Measurements from ENCODE around the gene ABCB11. TPM values are rescaled to one million over a fixed set of nuclear protein-coding genes. Genes with fewer than 3 reads are reported as not detected.

ABCB11 gene
- total and polyA plus RNA-seq, 4 donors, result 18.3 to 74.3 (median 38.3) TPM

GRCh38 chr2:168926621-168927386, 104.3 kb downstream of the ABCB11 start:
- Histone ChIP-seq H3K4me1 (ENCODE audit: control insufficient read depth in 4 of 4, insufficient read depth in 4 of 4, low read length in 3 of 4) (peaks cover 0 to 6% (median 3%) of the 10 kb centered on the region in 4 donors), H3K9ac (ENCODE audit: low read depth in 1 of 2, low read length in 2 of 2) (no peak overlapping the region), H3K27me3 (ENCODE audit: control insufficient read depth in 4 of 4, insufficient read depth in 4 of 4, low read length in 3 of 4) (no peaks in the 10 kb centered on the region), H3K27ac (ENCODE audit: low read depth in 1 of 2, low read length in 2 of 2) (no peak overlapping the region), H3K9me3 (ENCODE audit: control insufficient read depth in 4 of 4, low read length in 3 of 4) (no peaks in the 10 kb centered on the region), H3K36me3 (ENCODE audit: control insufficient read depth in 4 of 4, insufficient read depth in 3 of 4, low read depth in 1 of 4, low read length in 3 of 4) (peaks cover 5 to 32% (median 31%) of the 10 kb centered on the region in 4 donors), H3K4me3 (ENCODE audit: low read depth in 1 of 3, low read length in 3 of 3) (no peak overlapping the region)
- DNase-seq (ENCODE audit: low spot score), result no peak
- TF ChIP-seq EGR1 (IDR thresholded peaks at IDR 0.05; ENCODE audit: low read depth in 2 of 2) (no peak), ATF3 (IDR thresholded peaks at IDR 0.05) (no peak), HNF4A (conservative IDR thresholded peaks at IDR 0.05) (no peak), CTCF (IDR thresholded peaks at IDR 0.05; ENCODE audit: low read depth, low read length, missing input control) (no peak)
- 83% methylated on average over 3 of the region's 3 CpGs for WGBS

DNA sequence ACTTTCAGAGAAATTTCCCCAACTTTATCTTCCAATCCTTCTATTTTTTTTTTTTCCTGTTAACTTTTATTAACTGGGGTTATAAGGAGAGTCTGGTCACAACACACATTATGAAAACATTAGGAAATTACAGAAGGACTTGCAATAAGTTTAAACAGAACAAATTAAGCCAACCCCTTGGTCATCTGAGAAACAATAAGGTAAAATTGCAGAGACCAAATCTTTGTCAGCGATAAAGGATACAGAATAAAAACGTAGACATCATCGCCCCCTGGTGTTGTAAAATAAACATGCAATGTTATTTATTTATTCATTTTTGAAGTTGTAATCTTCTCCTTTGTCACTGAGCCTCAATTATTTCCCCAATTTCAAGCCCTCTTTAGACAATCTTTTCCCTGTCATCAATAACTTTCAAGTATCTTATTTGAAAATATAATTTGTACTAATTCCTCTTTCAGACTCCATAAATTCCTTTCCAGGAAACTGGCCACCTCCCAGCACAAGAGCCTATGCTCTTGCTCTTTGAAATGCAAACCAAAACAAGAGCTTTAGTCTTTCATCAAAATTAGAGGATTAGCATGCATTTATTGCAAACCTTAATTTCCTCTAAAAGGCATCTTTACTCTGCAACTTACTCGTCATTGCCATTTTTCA, 110.5 kb downstream of the ABCB11 start:
- Histone ChIP-seq H3K4me1 (ENCODE audit: control insufficient read depth in 4 of 4, insufficient read depth in 4 of 4, low read length in 3 of 4) (peaks cover 0 to 2% (median 0%) of the 10 kb centered on the region in 4 donors), H3K9me3 (ENCODE audit: control insufficient read depth in 4 of 4, low read length in 3 of 4) (peaks cover 0 to 3% (median under 1%) of the 10 kb centered on the region in 4 donors), H3K36me3 (ENCODE audit: control insufficient read depth in 4 of 4, insufficient read depth in 3 of 4, low read depth in 1 of 4, low read length in 3 of 4) (peaks cover 2 to 24% (median 18%) of the 10 kb centered on the region in 4 donors), H3K9ac (ENCODE audit: low read depth in 1 of 2, low read length in 2 of 2) (no peak overlapping the region), H3K4me3 (ENCODE audit: low read depth in 1 of 3, low read length in 3 of 3) (no peak overlapping the region), H3K27ac (ENCODE audit: low read depth in 1 of 2, low read length in 2 of 2) (no peak overlapping the region), H3K27me3 (ENCODE audit: control insufficient read depth in 4 of 4, insufficient read depth in 4 of 4, low read length in 3 of 4) (no peaks in the 10 kb centered on the region)
- DNase-seq (ENCODE audit: low spot score), result no peak
- TF ChIP-seq EGR1 (IDR thresholded peaks at IDR 0.05; ENCODE audit: low read depth in 2 of 2) (no peak), CTCF (IDR thresholded peaks at IDR 0.05; ENCODE audit: low read depth, low read length, missing input control) (peak; percentile 54), RAD21 (IDR thresholded peaks at IDR 0.05) (peak; percentile 82 to 84)
- 25% methylated on average over 4 of the region's 4 CpGs for WGBS

DNA sequence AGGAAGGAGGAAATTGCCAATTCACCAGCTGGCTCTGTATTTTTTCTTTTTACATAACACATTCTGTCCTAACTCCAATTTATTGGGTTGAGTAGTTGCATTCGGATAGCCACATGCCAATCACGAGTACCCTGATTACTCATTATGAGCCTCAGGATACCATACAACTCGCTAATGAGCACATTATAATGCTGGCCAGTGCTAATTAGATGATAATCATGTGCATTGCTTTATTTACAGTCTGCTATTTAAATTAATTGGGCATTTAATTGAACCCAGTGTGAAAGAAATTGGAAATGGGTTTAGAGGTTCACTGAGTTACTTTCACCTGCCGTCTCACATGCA, 114.8 kb downstream of the ABCB11 start:
- Histone ChIP-seq H3K36me3 (ENCODE audit: control insufficient read depth in 4 of 4, insufficient read depth in 3 of 4, low read depth in 1 of 4, low read length in 3 of 4) (no peaks in the 10 kb centered on the region), H3K9me3 (ENCODE audit: control insufficient read depth in 4 of 4, low read length in 3 of 4) (peaks cover 0 to 5% (median 2%) of the 10 kb centered on the region in 4 donors), H3K4me3 (ENCODE audit: low read depth in 1 of 3, low read length in 3 of 3) (no peak overlapping the region), H3K9ac (ENCODE audit: low read depth in 1 of 2, low read length in 2 of 2) (no peak overlapping the region), H3K4me1 (ENCODE audit: control insufficient read depth in 4 of 4, insufficient read depth in 4 of 4, low read length in 3 of 4) (peaks cover 2 to 11% (median 7%) of the 10 kb centered on the region in 4 donors), H3K27ac (ENCODE audit: low read depth in 1 of 2, low read length in 2 of 2) (no peak overlapping the region), H3K27me3 (ENCODE audit: control insufficient read depth in 4 of 4, insufficient read depth in 4 of 4, low read length in 3 of 4) (no peaks in the 10 kb centered on the region)
- WGBS, result 84% methylated on average over 4 of the region's 4 CpGs
- TF ChIP-seq HNF4G (IDR thresholded peaks at IDR 0.05) (no peak), REST (IDR thresholded peaks at IDR 0.05) (no peak), NR2F2 (IDR thresholded peaks at IDR 0.05) (no peak), SP1 (IDR thresholded peaks at IDR 0.05) (no peak), FOXA2 (IDR thresholded peaks at IDR 0.05) (no peak), FOXA1 (IDR thresholded peaks at IDR 0.05) (no peak), EGR1 (IDR thresholded peaks at IDR 0.05; ENCODE audit: low read depth in 2 of 2) (no peak), CTCF (IDR thresholded peaks at IDR 0.05; ENCODE audit: low read depth, low read length, missing input control) (no peak), TAF1 (conservative IDR thresholded peaks at IDR 0.05) (no peak)
- no peak for DNase-seq (ENCODE audit: low spot score)
